Loucy (cell line): ENCODE results near the gene APOL4.

Experiments
- CTCF ChIP-seq: fragments of 200-600 bp; sonication (generic); conservative IDR thresholded peaks from 2 replicates; pipeline ENCODE4 v1.5.1; 2014; ENCODE audit warnings: mild to moderate bottlenecking, antibody characterized with exemption, low read length
- EZH2phosphoT487 ChIP-seq: fragments of 200-600 bp; IDR thresholded peaks from 2 replicates; pipeline ENCODE4 v1.6.1; 2018; ENCODE audit warnings: antibody characterized with exemption, mild to moderate bottlenecking, moderate library complexity, borderline replicate concordance

GRCh38 chr22:36143956-36144355, 57.7 kb downstream of the APOL4 start:
- TF ChIP-seq CTCF: no peak
- TF ChIP-seq EZH2phosphoT487: no peak
